SIG-M5 treated with dmso at 0.1 percent for 504 hours (cell line): Measurements from ENCODE around the gene SLC35E2B.

Experiments used
- DNase-seq: peaks from one replicate; lab custom pipeline; 2025; ENCODE audit not compliant: unreplicated experiment; lab: John Stamatoyannopoulos, UW

SLC35E2B gene

GRCh38 chr1:1614954-1615255, 77.7 kb downstream of the SLC35E2B start:
- DNase-seq, result no peak

DNA sequence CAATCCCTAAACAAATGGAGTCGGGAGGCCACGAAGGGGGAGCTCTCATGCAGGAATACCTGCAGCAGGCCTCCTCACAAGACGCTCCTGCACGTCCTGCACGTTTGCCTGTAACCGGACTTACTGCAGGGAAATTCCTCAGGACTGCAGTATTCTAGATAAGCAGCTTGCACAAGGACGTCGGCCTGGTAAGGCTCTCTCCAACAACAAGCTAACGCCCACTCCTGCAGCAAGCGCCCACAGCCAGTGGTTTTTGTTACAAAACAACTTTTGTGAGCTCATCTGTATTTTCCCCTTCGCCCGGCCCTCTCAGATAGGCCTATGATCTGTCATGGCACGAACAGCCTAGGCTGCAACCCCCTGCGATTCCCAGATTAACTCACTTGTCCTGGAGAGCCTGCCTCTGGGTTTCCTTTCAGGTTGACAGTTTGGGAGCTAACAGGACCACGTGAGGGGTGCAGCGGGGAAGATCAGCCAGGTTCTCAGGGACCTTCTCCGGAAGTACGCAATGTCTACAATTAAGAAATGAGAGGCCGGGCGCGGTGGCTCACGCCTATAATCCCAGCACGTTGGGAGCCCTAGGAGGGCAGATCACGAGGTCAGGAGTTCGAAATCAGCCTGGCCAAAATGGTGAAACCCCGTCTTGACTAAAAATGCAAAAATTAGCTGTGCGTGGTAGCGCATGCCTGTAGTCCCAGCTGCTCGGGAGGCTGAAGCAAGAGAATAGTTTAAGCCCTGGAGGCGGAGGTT, 78.2 kb downstream of the SLC35E2B start:
- peak; percentile 91 for DNase-seq

DNA sequence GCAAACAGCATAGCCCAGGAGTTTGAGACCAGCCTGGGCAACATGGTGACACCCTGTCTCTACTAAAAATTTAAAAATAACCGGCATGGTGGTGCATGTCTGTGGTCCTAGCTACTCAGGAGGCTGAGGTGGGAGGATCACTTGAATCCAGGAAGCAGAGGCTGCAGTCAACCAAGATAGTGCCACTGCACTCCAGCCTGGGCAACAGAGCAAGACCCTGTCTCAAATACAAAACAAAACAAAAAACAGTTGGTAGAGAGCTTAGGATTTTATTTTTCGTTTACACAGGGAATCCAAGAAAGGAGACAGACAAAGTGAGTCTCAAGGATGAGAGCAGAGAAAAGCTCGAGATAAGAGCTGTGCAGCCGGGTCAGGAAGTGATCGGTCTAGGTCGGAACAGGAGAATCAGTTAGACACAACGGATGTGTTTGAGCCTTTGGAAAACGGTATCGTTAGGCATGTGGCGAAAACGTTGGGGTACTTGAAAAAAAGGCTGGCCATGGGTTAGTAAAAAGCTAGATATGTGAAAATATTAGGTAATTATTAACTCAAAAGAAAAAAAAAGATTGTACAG, 79.0 kb downstream of the SLC35E2B start:
- DNase-seq, result no peak

GRCh38 chr1:1612104-1612400, 80.5 kb downstream of the SLC35E2B start:
- DNase-seq, result no peak

DNA sequence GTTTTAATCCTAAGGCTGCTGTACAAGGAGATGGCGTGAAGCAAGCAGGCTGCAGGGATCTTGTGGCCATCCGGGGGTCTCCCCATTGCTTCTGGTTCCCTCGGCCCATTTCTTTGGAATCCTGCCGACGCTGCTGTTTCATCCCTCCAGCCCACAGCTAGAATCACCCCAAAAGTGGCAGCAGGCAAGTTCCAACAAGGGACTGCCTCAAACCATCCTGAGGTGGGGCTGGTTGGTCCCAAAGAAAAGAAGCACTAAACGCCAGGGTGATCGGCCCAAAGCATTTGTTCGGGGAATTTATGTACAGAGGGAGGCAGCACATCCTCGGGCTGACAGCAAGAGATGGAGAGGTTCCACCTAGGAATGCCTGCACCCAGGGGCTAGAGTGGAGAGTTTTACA, 81.8 kb downstream of the SLC35E2B start:
- DNase-seq, result no peak

DNA sequence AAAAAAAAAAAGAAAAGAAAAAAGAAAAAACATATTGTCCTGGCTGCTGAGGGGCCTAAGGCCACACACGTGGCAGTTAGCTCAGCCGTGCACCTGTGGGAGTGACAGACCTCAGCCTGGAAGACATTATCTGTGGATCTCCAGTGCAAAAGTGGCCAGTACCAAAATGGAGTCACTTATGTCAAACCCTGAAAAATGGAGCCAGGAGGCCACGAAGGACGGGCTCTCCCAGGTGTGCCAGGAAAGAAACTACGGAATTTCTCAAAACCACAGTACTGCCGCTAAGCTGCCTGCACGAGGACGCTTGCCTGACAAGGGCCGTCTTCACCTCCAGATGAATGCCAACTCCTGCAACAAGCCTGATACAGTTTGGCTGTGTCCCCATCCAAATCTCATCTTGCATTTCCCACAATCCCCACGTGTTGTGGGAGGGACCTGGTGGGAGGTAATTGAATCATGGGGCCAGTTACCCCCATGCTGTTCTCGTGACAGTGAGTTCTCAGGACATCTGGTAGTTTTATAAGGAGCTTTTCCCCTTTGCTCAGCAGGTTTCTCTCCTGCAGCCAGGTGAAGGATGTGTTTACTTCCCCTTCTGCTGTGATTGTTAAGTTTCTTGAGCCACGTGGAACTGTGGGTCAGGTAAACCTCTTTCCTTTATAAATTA, 82.6 kb downstream of the SLC35E2B start:
- no peak for DNase-seq
